T-cell (primary cell): ENCODE measurements around the gene KRT79. TPM values are rescaled to one million over a fixed set of nuclear protein-coding genes. Genes with fewer than 3 reads are reported as not detected.

ENCODE experiments used
- ATAC-seq, 4 experiments: fragments of 200-7000 bp in 3 of 4; fragments of 150-1000 bp in 1 of 4; cut with Tn5 transposase; replicated peaks in 1 of 4; 1 replicate in 3 of 4; 2 replicates in 1 of 4; pipeline ENCODE4 v1.10.0; 2021; ENCODE audit warnings: moderate library complexity in 3 of 4, mild to moderate bottlenecking in 2 of 4, moderate number of reproducible peaks in 1 of 4
- CTCF ChIA-PET, 2 donors: fragments of 300-600 bp; sonication (Branson Sonifier 250); formaldehyde crosslinking; loops; one replicate each; lab custom pipeline; 2022; ENCODE audit warnings: antibody characterized with exemption in 2 of 2; lab: Charles Lee
- POLR2A ChIA-PET, 2 donors: fragments of 300-600 bp; sonication (Branson Sonifier 250); formaldehyde crosslinking; loops; one replicate each; lab custom pipeline; 2022; ENCODE audit warnings: antibody characterized with exemption in 2 of 2; lab: Charles Lee
- DNase-seq, 35 experiments: peaks; one replicate each; pipeline versions ENCODE4 v3.0.0 to v3.0.0-alpha.2; 2013 to 2023
- H3K27ac ChIP-seq: one replicate; pipeline ENCODE4 v1.5.1; 2013; ENCODE audit warnings: low read length
- H3K27me3 ChIP-seq, 2 experiments: replicated peaks in 1 of 2; 1 replicate in 1 of 2; 2 replicates in 1 of 2; pipeline versions ENCODE4 v1.6.1 to v1.7.0; 2013; ENCODE audit warnings: low read length in 1 of 2, mixed read lengths in 1 of 2; ENCODE audit not compliant: control insufficient read depth in 2 of 2, insufficient read depth in 2 of 2; ENCODE audit errors: extremely low read depth in 1 of 2
- H3K36me3 ChIP-seq, 2 donors: 1 replicate in 1 of 2; 2 replicates in 1 of 2; pipeline versions ENCODE4 v1.6.1 to v1.7.0; 2013; ENCODE audit warnings: low read length in 1 of 2; ENCODE audit not compliant: control insufficient read depth in 2 of 2, insufficient read depth in 1 of 2; ENCODE audit errors: extremely low read depth in 1 of 2
- H3K4me1 ChIP-seq, 2 experiments: 1 replicate in 1 of 2; 2 replicates in 1 of 2; pipeline versions ENCODE4 v1.6.1 to v1.7.0; 2013; ENCODE audit warnings: low read length in 2 of 2, mixed read lengths in 1 of 2; ENCODE audit not compliant: insufficient read depth in 2 of 2, control insufficient read depth in 1 of 2; ENCODE audit errors: extremely low read depth in 1 of 2
- H3K4me3 ChIP-seq, 2 donors: 1 replicate in 1 of 2; 2 replicates in 1 of 2; pipeline versions ENCODE4 v1.5.1 to v1.7.0; 2013; ENCODE audit warnings: mild to moderate bottlenecking in 2 of 2, low read length in 1 of 2, moderate library complexity in 1 of 2; ENCODE audit not compliant: control insufficient read depth in 1 of 2; ENCODE audit errors: extremely low read depth in 1 of 2
- H3K9me3 ChIP-seq: 2 replicates; pipeline ENCODE4 v1.7.0; 2013
- H3K27ac Mint-ChIP-seq, 2 donors: one replicate each; pipeline ENCODE4 v1.8.0; 2020 to 2021; ENCODE audit warnings: mild to moderate bottlenecking in 2 of 2, mixed read lengths in 2 of 2
- H3K27me3 Mint-ChIP-seq, 2 donors: one replicate each; pipeline ENCODE4 v1.8.0; 2021 to 2022; ENCODE audit warnings: mixed read lengths in 2 of 2
- H3K36me3 Mint-ChIP-seq: one replicate; pipeline ENCODE4 v1.8.0; 2021; ENCODE audit warnings: mixed read lengths
- H3K4me1 Mint-ChIP-seq, 3 donors: one replicate each; pipeline ENCODE4 v1.8.0; 2020 to 2022; ENCODE audit warnings: mixed read lengths in 3 of 3, mild to moderate bottlenecking in 1 of 3
- H3K4me3 Mint-ChIP-seq, 3 donors: one replicate each; pipeline ENCODE4 v1.8.0; 2020 to 2022; ENCODE audit warnings: mild to moderate bottlenecking in 3 of 3, mixed read lengths in 3 of 3, moderate library complexity in 3 of 3
- H3K9me3 Mint-ChIP-seq, 3 donors: one replicate each; pipeline ENCODE4 v1.8.0; 2020 to 2022; ENCODE audit warnings: mixed read lengths in 3 of 3
- WGBS: methylation state at CpG from one replicate; pipeline ENCODE4 v1.1.5; 2013; ENCODE audit warnings: missing lambda C conversion rate; ENCODE audit not compliant: insufficient coverage; 5-methylcytosine and 5-hydroxymethylcytosine counted together
- total RNA-seq, 35 experiments: library from RNA in 6 of 35; stranded (reverse) in 6 of 35; fragments of 120-200 nt in 1 of 35; gene quantifications; one replicate each; pipeline versions ENCODE4 v1.2.1 to v1.2.4 and lab custom pipeline; 2013 to 2026

Gene KRT79
- total RNA-seq, 5 donors from 2014 or later (not counting 1 experiment from before 2014, with no cell fraction given): 0.28 TPM; not detected in 4

DNA sequence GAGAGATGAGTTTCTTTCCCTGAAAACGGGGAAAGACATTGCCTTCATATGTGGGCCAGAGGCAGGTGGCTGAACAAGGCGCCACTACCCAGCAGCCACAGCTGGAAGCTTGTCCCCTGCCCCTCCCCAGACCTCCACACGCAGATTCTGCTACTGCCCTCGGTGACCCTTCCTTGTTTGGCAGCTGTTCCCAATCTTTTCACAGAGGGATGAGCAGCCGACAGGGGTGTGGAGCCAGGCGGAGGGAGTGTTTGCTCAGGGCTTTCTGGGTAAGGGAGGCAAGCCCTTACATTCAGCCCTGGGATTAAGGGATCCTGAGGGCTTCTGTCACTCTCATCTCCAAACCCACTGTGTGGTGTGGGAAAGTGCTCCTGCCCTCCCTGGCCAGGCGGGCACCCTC, 15.7 kb downstream of the KRT79 start:
- WGBS: no CpG with 5 or more reads among the region's 7 CpGs

DNA sequence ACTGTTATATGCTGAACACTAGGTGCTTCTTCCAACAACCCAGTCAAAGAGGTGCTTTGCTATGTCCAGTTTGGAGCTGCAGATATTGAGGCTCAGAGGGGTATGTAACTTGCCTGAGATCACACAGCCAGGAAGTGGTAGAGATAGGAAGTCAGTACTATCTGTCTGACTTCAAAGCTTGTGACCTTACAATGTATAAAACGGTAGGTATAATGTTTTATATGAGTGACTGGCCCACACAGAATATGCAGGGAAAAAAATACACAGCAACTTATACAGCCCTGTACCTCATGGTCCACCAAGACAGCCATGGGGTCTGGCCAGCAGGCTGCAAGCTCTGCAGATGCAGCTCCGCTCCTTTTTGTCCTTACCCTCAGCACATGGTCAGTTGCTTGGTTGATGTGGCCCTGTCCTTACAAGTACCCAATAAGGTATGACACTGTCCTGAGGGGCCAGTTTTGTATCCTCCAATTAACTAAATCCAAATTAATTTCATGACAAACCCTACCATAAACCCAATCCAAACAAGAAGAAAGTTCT, 16.3 kb downstream of the KRT79 start:
- ATAC-seq (peak in 3 of 4 experiments; percentile 58 to 72 (median 62)), DNase-seq (no peak)
- peaks cover 0 to 18% of the 10 kb centered on the region in 2 experiments for H3K27me3 ChIP-seq
- no peaks in the 10 kb centered on the region for H3K36me3 Mint-ChIP-seq
- WGBS: 86% methylated on average over 1 of the region's 2 CpGs
- H3K27ac Mint-ChIP-seq: no peak overlapping the region
- no peak overlapping the region for H3K27ac ChIP-seq
- no peaks in the 10 kb centered on the region for H3K9me3 ChIP-seq
- peaks cover 10 to 14% (median 12%) of the 10 kb centered on the region in 3 donors for H3K4me1 Mint-ChIP-seq
- no peaks in the 10 kb centered on the region for H3K9me3 Mint-ChIP-seq
- H3K36me3 ChIP-seq: no peaks in the 10 kb centered on the region
- peaks cover 0 to 13% of the 10 kb centered on the region in 2 donors for H3K27me3 Mint-ChIP-seq
- POLR2A ChIA-PET: no interaction called here
- H3K4me3 ChIP-seq: no peak overlapping the region
- H3K4me3 Mint-ChIP-seq: peak overlapping the region in 1 of 3 donors; percentile 9
- CTCF ChIA-PET: no interaction called here
- peaks cover 10 to 14% of the 10 kb centered on the region in 2 experiments for H3K4me1 ChIP-seq

More for the DNA sequence above, 15.7 kb downstream of the KRT79 start:
- H3K4me1 ChIP-seq: peaks cover 10 to 14% of the 10 kb centered on the region in 2 experiments
- Mint-ChIP-seq H3K36me3 (no peaks in the 10 kb centered on the region), H3K4me1 (peaks cover 10 to 14% (median 12%) of the 10 kb centered on the region in 3 donors), H3K4me3 (no peak overlapping the region), H3K27ac (no peak overlapping the region), H3K27me3 (peaks cover 0 to 13% of the 10 kb centered on the region in 2 donors), H3K9me3 (no peaks in the 10 kb centered on the region)
- CTCF ChIA-PET: no interaction called here
- peaks cover 0 to 18% of the 10 kb centered on the region in 2 experiments for H3K27me3 ChIP-seq
- DNase-seq (no peak), ATAC-seq (no peak)
- no peaks in the 10 kb centered on the region for H3K9me3 ChIP-seq
- no peaks in the 10 kb centered on the region for H3K36me3 ChIP-seq
- no peak overlapping the region for H3K4me3 ChIP-seq
- POLR2A ChIA-PET: no interaction called here
- H3K27ac ChIP-seq: no peak overlapping the region

DNA sequence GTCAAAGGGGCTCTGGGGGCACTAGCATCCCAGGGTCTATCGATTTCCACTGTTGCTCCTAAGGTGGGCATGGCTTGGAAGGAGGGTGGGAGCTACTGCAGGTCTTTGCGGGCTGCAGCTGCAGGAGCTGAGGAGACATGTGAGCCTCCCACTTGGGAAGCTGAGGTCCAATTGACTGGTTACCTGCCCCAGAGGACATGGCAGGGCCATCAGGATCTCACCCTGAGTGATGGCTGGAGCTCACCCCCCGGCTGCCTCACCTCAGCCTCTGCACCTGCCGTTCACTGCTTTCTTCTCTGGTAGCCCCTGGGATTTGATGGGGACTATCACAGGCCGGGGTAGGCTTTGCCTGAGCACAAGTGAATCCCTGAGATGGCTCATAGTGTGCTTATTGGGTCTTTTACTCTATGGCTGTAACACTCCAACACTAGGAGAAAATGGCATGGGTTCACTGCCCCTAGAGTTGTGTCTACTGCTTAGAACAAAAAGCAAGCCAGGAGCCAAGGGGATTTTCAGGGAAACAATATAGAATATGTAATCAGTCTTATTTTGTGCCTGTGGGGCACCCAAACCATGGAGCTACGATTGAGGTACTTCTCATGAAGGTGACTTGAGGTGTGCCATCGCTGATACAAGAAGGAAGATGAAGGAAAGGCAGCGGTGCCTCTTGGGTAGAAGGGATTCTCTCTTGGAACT, 17.0 kb downstream of the KRT79 start:
- Histone ChIP-seq H3K4me3 (no peak overlapping the region), H3K27me3 (peaks cover 0 to 18% of the 10 kb centered on the region in 2 experiments), H3K36me3 (no peaks in the 10 kb centered on the region), H3K4me1 (peaks cover 10 to 14% of the 10 kb centered on the region in 2 experiments), H3K27ac (no peak overlapping the region), H3K9me3 (no peaks in the 10 kb centered on the region)
- ATAC-seq: no peak
- peaks cover 10 to 14% (median 12%) of the 10 kb centered on the region in 3 donors for H3K4me1 Mint-ChIP-seq
- H3K27me3 Mint-ChIP-seq: peaks cover 0 to 13% of the 10 kb centered on the region in 2 donors
- no peak overlapping the region for H3K27ac Mint-ChIP-seq
- H3K9me3 Mint-ChIP-seq: no peaks in the 10 kb centered on the region
- ChIA-PET POLR2A (no interaction called here), CTCF (no interaction called here)
- DNase-seq: no peak
- peak overlapping the region in 1 of 3 donors; percentile 9 for H3K4me3 Mint-ChIP-seq
- 75% methylated on average over 6 of the region's 8 CpGs for WGBS
- no peaks in the 10 kb centered on the region for H3K36me3 Mint-ChIP-seq

DNA sequence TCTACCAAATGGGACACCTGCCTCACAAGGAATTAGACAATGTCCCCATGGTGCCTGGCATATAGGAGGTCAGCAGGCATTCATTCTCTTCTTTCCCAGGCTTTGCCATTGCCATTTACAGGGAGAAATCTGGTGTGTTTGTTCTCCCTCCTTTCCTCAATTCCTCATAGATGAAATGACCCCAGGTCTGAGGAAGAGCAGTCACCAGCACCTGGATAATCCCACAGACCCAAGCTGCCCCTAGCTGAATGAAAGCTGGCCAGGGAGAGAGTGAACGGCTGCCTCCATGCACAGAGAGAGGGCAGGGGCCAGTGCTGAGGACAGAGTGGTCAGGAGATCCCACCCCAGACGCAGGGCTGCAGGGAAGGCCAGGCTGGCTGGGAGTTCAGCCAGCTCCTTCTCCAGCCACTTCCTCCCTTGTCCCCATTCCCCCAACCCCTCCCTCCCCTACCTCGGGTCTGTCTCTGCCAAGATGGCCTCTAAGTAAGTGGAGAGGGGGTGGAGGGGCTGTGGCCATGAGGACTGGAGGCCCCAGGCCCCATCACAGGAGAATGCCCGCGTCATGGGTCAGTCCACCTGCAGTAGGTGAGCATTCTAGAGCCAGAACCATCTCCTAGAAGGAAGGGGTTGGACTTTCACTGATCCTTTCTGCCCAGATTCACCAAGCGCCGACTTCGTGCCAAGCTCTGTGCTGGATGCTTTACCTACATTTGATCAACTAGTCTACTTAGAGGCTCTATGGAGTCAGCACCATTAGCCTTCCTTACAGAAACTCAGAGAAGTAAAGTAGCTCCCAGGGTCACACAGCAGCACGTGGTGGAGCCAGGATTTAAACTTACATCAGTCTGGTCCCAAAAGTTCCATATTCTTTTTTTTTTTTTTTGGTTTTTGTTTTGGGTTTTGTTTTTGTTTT, 18.2 kb downstream of the KRT79 start:
- no peak overlapping the region for H3K27ac ChIP-seq
- H3K36me3 Mint-ChIP-seq: no peaks in the 10 kb centered on the region
- H3K4me3 Mint-ChIP-seq: no peak overlapping the region
- ChIA-PET CTCF (no interaction called here), POLR2A (no interaction called here)
- H3K27me3 Mint-ChIP-seq: peaks cover 0 to 13% of the 10 kb centered on the region in 2 donors
- peaks cover 10 to 14% of the 10 kb centered on the region in 2 experiments for H3K4me1 ChIP-seq
- H3K27me3 ChIP-seq: peaks cover 0 to 15% of the 10 kb centered on the region in 2 experiments
- DNase-seq: no peak
- peaks cover 10 to 14% (median 12%) of the 10 kb centered on the region in 3 donors for H3K4me1 Mint-ChIP-seq
- ATAC-seq: no peak
- no peak overlapping the region for H3K4me3 ChIP-seq
- H3K9me3 ChIP-seq: no peaks in the 10 kb centered on the region
- 85% methylated on average over 4 of the region's 9 CpGs for WGBS
- no peaks in the 10 kb centered on the region for H3K36me3 ChIP-seq
- no peaks in the 10 kb centered on the region for H3K9me3 Mint-ChIP-seq
- H3K27ac Mint-ChIP-seq: no peak overlapping the region

DNA sequence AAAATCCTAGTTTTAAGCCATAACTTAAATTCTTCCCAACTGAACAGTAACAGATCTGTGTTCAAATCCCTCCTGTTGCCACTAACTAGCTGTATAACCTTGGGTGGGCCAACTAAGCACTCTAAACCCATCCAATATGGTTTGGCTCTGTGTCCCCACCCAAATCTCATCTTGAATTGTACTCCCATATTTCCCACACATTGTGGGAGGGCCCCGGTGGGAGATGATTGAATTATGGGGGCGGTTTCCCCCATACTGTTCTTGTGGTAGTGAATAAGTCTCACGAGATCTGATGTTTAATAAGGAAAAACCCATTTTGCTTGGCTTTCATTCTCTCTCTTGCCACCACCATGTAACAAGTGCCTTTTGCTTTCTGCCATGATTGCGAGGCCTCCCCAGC, 18.9 kb downstream of the KRT79 start:
- POLR2A ChIA-PET: no interaction called here
- Mint-ChIP-seq H3K36me3 (no peaks in the 10 kb centered on the region), H3K27me3 (peaks cover 0 to 12% of the 10 kb centered on the region in 2 donors), H3K27ac (no peak overlapping the region), H3K4me3 (no peak overlapping the region), H3K9me3 (no peaks in the 10 kb centered on the region), H3K4me1 (peaks cover 10 to 14% (median 12%) of the 10 kb centered on the region in 3 donors)
- Histone ChIP-seq H3K27ac (no peak overlapping the region), H3K36me3 (no peaks in the 10 kb centered on the region), H3K9me3 (no peaks in the 10 kb centered on the region), H3K4me3 (no peak overlapping the region), H3K27me3 (peaks cover 0 to 12% of the 10 kb centered on the region in 2 experiments), H3K4me1 (peaks cover 10 to 14% of the 10 kb centered on the region in 2 experiments)
- DNase-seq: no peak
- CTCF ChIA-PET: no interaction called here
- ATAC-seq: no peak
- 88% methylated on average over 1 of the region's 4 CpGs for WGBS

DNA sequence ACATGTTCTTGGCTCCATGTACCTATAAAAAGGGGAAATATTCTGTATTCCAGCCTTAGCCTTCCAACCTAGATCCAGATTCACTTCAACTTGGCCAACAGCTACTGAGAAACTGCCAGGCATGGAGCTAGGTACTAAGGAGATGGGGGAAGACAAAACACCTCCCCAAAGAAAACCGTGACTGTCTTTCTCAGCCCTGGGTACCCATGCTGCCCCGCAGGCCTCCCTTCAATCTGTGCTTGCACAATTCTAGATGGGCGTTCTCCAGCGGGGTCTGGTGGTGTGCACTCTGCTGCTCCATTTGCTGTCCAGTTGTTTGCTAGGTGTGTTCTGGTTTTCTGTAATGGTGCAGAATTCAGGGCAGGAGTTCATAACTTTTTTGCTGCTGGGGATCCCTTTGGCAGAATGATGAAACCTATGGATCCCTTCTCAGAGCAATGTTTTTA, 19.4 kb downstream of the KRT79 start:
- 80% methylated on average over 1 of the region's 4 CpGs for WGBS
- no peak overlapping the region for H3K4me3 Mint-ChIP-seq
- ATAC-seq: no peak
- no peaks in the 10 kb centered on the region for H3K9me3 Mint-ChIP-seq
- peaks cover 10 to 14% (median 12%) of the 10 kb centered on the region in 3 donors for H3K4me1 Mint-ChIP-seq
- peaks cover 0 to 12% of the 10 kb centered on the region in 2 donors for H3K27me3 Mint-ChIP-seq
- Histone ChIP-seq H3K4me1 (peaks cover 10 to 14% of the 10 kb centered on the region in 2 experiments), H3K9me3 (no peaks in the 10 kb centered on the region), H3K4me3 (no peak overlapping the region), H3K36me3 (no peaks in the 10 kb centered on the region), H3K27ac (no peak overlapping the region), H3K27me3 (peaks cover 0 to 12% of the 10 kb centered on the region in 2 experiments)
- DNase-seq: no peak
- ChIA-PET CTCF (no interaction called here), POLR2A (no interaction called here)
- H3K27ac Mint-ChIP-seq: no peak overlapping the region
- no peaks in the 10 kb centered on the region for H3K36me3 Mint-ChIP-seq
